HG03460 (cell line): ENCODE data around the gene WWOX.

Experiments
- ATAC-seq: cut with Tn5 transposase; IDR thresholded peaks from one replicate; pipeline ENCODE4 v1.9.1; 2021; ENCODE audit not compliant: unreplicated experiment

The WWOX gene

DNA sequence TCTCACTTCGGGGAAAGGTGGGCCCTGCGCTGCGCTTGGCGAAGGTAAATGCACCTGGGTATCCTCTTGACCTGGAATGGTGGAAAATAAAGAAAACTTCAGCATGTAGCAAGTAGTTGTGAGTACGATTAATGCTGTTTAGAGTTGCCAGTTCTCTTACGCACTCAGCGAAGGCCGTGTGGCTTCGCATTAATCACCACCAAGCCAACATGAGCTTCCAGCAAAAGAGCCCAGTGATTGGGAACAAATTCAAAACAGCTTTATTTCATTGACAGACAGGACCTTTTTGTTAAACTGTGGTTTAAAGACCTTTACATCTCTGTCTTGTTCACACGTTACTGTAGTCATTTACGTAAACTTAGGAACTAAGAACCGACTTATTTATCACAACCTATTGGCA is 969.7 kb downstream of the WWOX start:
- ATAC-seq = no peak

DNA sequence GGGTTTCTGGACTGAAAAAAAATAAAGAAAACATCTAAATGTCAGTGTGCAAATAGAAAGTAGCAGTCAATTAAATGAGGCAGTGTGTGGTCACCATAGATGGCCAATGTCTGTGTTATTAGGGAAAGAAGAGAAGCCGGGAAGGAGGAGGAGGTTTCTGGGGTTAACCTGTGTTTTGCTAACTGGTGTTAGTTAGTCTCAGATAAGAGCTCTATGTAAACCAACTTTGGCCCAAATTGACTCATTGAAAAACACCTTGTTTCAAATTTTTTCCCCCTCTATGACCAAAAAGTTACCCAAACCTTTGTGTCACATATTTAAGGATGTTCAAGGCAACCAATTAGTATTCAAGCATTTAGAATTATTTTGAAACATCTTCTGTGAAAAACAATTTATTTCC is 970.2 kb downstream of the WWOX start:
- ATAC-seq = no peak

DNA sequence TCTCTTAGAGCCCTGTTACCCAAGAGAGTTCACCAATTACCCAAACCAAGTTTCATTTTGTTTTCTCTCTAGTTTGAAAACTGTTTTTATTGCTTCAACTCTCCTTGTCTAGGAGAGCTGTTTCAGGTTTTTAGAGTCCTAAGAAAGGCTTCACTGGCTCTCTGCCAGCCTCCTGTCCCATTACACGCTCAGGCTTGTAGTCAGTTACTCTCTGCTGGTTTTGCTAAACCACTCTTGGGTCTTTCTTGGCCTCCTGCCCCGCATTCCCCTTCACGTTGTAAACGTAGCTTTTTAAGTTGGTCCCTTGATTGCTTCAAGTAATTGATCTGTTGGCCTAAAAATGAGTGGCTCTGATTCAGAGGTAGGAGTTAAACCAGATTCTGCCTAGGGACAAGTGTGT is 972.0 kb downstream of the WWOX start:
- ATAC-seq = no peak

DNA sequence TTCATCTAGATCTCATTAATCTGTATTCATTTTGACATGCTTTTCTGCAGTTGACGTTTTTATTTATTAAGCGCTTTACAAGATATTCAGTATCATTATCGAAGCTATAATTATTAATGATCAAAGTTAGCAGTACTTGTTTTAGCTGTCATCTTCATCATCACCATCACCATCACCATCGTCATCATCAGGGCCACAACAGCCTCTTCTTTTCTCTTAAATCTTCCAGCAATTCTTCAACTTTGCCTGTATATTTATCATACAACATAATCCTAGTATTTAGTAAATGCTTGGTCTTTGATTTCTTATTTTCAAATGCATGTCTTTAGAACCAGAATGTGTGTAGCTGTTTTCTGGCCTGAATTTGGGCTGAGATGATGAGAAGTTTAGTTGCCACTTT is 973.1 kb downstream of the WWOX start:
- ATAC-seq = no peak

DNA sequence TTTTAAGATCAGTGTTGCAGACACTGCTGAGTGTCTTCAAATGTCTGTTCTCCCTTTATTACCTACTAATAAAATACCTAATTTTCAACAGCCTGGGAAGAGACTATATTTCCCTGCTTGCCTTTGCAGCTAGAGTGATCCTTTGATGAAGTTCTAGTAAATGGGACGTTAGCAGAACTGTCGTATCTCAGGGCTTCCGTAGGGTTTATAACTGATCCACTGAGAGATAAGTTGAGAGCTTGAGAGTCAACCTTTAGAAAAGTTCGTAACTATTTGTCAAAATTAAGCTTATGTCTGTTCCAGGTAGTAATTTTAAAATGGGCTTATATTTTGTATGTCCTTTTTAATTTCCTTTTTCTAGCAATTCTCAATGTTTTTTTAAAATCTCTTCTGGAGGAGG is 974.1 kb downstream of the WWOX start:
- ATAC-seq = no peak

DNA sequence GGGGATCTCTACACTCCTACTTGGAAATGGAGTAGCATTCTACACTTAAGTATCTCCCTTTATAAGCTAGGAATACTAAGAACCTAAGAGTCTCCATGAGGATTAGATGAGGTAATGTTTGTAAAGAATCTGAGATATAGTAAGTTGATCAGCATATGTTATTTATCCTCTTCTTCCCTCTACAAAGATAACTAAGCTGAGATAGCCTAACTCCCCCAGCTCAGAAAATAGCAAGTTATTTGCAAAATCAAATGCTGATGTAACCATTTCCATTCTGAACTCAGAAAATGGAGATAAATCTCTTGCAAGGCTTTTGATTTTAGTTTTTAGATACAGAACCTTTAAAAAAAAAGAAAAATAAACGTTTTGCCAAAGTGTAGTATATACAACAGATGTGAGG is 975.1 kb downstream of the WWOX start:
- no peak for ATAC-seq

DNA sequence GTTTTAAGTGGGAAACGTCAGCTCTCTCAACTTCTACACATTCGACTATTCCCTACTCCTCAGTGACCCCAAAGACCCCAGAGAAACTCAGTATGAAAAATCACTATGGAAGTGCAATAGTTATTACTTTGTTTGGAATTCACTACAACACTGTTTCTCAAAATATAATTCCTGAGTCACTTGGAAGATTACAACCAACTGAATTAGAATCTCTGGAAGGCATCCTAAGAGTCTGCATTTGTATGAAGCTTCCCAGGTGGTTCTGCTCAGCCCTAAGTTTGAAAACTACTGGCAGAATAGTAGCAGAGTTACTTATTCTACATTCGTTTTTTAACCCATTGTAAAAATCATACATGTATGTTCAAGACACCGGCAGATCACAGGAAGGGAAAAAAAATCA is 975.5 kb downstream of the WWOX start:
- no peak for ATAC-seq

DNA sequence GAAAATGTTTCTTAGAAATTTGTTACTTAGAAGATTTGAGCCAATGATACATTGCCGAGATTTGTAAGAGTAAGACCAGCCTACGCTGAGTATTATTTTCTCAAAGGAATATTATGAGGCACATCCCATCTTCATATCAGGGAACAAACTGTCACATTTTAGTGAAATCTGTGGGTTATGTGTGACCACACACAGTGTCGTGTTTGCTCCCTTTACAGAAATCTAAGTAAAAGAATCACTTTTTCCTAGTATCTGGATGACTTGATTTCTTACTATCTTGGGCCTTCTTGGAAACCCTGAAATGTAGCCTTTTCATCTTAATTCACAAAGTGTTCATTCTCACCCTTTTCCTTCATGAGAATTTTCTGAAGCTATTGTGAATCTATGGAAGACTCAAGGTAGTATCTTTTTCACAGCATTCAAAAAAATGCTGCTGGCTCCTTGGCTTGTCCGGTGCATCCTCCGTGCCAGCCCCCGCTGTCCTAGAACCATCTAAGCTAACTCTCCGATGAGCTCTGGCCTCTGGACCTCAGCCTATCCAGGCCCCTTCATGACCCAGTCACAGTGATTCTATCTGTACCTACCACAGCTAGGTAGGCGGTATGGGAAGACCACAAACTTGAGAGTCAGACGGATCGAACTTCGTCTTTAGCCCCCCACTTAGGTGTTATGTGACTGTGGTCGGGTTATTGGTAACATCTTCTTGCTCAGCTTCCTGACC is 976.8 kb downstream of the WWOX start:
- ATAC-seq = no peak

DNA sequence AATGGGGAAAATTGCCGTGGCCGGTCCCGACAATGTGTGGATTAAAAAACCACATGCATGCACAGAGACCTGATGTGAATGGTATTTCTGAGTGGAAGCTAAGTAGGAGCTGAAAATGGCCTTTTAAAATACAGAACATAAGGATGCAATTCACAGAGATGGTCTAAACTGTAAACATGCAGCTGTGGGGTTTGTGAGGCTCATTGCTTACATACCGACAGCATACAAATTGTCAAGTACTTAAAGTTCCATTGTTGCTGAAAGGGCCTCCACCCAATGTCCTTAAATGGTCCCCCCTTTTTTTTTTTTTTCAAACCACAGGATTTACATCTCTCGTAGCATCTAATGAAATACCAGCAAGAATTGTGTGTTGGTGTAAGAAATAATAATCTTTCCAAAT is 977.9 kb downstream of the WWOX start:
- ATAC-seq = no peak

DNA sequence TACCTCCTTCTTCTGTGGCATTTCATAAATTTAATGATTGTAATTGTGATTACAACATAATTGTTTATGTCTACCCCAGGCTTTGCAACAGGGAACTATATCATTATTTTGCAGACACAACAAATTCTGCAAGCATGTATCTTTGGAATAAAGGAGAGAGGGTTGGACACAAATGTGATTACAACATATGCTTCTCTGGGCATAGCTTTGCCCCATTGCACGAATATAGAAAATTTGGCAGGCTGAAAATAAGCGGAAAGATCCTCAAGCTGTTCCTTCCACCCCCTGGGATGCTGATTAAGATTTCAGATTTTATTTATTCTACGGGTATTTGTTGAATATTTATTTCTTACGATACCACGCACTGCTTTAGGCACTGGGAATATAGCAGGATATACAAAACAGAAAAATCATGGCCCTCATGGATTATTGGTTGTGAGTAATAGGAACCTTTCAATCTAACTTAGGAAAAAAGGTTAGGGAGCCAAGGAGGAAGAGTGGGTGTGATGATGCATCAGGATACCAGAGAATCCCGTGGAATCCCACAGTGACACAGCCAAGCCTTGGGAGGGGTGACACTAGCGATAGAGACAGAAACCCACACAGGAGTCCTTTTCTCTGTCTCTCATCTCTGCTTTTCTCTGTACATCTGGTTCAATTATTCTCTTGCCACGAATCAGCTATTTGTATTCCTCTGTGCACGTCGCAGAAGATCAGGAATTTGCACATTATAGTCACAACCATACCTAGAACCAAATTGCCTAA is 980.4 kb downstream of the WWOX start:
- ATAC-seq = no peak

DNA sequence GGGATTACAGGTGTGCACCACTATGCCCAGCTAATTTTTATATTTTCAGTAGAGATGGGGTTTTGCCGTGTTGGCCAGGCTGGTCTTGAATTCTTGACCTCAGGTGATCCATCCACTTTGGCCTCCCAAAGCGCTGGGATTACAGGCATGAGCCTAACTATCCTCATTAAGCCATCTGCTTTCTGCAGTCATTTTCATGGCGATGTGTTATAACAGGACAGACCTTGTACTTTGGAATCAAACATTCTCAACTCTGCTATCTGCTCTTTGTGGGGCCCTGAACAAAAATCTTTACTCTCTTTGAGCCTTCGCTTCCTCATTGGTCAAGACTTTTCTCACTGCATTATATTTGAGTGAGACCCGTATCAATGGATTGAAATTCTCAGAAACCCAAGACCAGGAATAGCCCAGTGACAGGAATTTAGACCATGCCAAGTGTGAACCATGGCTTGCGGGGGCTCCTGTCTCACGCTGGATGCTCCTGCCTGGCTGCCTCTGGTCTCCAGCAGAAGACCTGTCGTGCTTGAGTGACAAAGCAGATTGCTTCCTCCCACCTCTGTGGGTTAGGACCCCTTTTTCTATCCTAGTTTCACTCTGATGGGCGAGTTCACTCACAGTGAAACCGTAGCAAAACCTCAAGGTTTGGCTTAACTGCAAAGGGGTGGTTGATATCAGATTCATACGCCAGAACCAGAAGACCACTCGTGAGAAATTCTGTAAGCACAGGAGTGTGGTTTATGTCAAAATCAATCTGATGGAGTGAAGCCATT is 982.0 kb downstream of the WWOX start:
- ATAC-seq = no peak

DNA sequence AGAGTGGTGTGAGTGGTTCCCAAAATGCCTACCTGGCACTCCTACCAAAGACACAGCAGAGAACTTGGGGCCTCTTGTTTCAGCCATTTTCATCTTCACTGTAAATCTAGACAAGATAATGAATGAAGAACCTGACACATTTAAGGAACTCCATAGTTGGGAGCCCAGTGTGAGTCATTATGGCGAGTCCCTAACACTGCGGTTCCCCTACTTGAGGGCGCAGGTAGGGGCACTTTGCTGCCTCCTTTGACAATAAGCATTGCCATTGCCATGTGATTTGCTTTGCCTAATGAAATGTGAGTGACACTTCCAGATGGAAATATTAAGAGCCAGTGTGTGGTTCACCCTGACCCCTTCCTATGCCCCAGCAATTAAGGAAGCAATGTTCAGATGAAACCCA is 983.5 kb downstream of the WWOX start:
- no peak for ATAC-seq

DNA sequence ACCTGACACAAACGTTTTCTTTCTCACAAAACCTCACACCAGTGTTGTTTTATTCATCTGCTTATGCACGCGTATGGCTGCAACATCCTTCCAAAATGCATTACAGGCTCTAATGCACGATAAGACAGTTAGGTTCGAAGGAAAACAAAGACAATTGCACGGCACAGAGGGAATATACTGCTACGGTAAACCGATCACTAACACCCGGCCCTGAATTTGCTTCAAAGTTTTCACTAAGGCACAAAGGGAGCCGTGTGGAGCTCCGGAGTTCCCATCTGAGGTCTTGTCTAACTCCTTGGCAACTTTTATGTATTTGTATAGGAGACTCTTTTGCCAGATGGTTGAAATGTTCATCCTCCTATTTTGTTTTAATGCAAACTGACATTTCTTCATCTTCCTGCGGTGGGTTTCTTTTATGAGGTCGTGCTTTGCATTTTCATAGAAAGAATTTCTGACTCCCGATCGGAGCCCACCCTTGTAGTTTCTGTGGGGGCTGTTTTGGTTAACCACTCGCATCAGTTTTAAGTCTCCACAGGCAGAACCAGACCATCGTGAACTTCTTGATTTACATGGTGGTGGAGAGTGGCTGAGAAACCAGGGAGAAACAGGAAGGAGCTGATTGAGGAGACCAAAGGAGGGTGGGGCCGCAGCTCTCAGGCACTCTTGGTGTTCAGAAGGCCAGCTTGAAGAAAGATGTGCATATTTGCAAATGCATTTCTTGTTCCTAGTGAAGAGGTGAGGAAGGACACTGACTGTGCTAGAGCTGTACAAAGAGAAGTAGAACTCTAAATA is 984.2 kb downstream of the WWOX start:
- ATAC-seq = no peak

DNA sequence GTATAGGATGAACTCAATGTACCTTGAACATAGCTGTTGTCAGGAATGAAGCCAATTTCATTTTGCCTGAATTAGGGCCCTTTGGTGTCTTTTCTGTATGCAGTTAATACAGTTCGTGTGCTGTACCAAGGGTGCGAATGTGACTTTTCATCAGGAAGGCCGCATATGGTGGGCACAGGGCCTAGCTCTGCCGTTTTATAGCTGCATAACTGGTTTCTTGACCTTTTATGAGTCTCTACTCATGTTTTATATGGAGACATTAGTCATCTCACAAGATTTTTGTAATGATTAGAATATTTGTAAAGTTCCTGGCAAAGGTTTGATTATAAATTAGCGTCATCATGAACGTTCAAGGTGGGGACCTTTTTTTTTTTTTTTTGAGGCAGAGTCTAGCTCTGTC is 989.5 kb downstream of the WWOX start:
- no peak for ATAC-seq

DNA sequence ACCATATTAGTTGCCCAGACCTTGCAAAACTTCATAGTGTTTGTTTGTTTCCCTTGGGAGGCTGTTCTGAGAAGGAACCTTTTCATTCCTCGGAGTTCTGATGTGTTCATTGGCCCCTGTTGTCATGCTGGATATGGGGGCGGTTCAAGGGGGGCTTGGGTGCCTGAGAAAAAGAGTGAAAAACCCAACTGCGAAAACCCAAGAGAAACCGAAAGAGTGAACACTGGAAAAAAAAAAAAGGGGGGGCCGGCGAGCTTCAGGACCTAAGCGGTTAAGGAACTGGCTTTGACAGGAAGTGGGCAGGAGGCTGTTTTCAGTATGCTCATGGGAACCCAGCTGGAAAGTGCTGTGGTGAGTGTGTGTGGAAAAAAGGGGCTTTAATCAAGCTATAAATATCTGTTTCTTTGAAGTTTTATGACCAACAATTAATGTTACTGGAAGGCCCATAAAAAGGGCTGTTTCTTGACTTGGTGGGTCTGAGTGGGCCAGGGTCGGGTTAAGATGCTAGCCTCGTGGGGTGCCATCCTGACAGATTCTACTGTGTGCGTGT is 990.4 kb downstream of the WWOX start:
- ATAC-seq = peak; percentile 48

DNA sequence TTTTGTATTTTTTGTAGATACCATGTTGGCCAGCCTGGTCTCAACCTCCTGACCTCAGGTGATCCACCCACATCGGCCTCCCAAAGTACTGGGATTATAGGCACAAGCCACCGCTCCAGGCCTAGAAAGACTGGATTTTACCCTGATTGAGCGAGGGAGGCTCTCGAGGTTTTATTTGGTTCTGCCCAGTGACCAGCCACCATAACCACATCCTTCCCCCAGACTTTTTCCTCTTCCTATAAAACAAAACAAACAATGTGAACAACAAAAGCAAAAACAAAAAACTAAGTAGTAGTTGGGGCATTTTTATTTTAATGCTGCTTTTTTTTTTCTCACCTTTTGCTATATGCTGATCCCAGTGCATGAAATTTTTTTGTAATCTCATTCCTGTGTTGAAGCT is 991.5 kb downstream of the WWOX start:
- ATAC-seq = no peak

DNA sequence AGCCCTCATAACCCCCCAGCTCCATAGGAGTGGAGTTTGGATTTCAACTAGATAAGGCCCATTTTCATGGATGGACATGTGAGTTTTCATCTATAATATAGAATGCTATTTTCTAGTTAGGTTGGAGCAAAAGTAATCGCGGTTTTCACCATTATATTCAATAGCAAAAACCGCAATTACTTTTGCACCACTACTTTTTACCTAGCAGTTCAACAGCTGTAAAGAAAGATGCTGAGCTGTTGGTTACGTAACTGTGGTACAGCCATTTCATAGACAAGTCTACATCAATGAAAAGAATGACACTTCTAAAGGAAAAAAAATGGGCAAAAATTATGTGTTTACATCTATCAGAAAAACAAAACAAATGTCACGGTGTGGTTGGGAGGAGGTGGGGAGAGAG is 993.4 kb downstream of the WWOX start:
- no peak for ATAC-seq

DNA sequence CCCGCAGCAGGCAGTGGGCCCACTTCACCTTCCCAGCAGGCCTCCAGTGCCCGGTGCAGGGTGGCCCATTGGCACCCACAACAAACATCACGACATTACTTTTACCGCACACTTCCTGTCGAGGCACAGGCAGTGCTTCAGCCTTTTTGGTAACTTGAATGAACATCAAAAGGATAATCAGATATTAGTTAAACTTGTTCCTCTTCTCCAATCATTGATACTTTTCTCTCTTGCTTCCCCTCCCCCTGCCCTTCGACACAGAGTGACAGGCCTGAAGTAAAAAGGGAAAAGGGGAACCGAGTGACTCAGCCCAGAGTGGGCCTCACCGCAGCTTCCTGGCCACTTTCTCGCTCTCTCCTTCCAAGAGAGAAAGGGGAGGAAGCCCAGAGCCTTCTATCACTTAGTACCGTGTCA is 994.1 kb downstream of the WWOX start:
- no peak for ATAC-seq

DNA sequence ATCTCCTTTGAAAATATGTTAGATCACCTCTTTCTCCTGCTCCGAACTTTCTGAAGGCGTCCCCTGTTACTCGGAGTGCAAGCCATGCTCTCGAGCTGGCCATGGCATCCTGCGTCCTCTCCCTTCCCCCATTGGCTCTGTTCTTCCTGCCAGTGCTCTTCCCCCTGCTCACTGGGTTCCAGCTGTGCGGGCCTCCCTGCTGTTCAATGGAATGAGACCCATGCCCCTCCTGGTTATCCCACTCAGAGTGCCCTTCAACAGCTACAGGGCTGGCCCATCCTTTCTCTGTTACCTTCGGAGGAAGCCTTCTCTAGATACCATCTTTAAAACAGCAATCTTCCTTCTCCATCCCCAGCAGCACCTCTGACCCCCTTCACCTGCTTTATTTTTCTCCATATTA is 996.8 kb downstream of the WWOX start:
- no peak for ATAC-seq

DNA sequence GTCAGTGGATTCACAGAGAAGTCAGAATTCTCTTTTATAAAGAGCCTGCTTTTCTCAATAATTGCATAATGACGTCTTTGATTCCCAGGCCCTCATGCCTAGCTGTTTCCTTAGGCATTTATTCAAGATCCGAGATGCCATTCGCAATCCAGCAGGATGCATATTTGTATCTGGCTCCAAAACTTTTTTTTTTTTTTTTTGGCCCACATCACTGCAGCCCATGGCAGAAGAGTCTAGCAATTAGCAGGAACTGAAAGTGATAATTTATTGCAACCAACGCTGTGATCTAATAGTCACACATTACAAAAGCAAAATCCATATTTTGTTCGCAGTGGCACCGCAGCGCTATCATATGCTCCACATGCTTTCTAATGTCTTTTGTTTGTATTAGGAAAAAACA is 997.7 kb downstream of the WWOX start:
- no peak for ATAC-seq

DNA sequence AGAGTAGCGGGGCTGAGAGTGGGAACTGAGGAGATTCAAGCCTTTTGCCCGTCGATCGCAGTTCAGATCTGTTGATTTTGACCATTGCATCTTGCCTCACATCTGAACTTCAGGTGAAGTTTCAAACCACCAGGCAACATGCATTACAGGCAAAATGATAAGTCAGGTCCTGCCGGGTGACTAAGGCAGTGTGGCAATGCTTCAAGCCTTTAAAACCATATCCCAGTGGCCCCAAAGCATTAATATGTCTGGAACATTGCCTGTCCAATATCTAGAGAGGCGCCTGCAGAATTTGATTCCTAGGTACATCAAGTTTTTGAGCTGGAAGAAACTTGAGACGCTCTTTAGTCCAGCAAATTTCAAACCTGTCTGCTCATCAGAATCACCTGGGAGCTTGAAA is 998.3 kb downstream of the WWOX start:
- no peak for ATAC-seq
